ENCODE data around the gene BCLAF1. TPM values are rescaled to one million over a fixed set of nuclear protein-coding genes. Genes with fewer than 3 reads are reported as not detected.
A peak's percentile ranks its signal among the peaks of the same experiment; 100 is the strongest.

The BCLAF1 gene
- total and polyA plus RNA-seq, 9 of the 15 experiments (the other 6 are each of a cell fraction or from before 2014, with no cell fraction given): 65.4 to 286 (median 165) TPM

DNA sequence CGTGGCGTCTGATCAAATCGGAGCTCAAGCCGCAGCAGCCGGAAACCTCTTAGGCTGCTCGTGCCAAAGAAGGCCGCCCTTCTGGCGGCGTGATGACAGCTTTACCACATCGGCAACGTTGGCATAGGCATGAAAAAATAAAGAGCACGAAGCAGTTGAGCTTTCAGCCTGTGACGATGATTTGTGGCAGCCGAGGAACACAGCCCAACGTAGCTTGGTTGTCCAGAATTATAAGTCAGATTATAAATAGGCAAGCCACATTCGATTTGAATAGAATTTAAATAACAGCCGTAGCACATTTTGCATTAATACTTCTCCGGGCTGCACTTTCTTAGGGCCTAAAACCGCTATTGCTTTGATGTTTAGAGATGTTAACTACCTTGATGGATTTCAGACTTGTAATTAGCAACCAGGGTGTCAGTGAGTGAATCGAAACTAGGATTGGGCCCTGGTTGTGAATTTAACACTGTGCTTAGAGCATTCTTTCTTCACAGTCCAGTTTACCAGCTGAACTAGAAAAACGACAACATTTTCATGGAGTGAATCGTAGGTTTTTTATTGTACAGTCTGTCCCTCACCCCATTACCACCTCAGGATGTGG, 864 bp upstream of the BCLAF1 start (continued):
- TF ChIP-seq ZNF253 (CRISPR knock-in tag; conservative IDR thresholded peaks at IDR 0.05) (no peak), ILF3 (IDR thresholded peaks at IDR 0.05; ENCODE audit: borderline replicate concordance) (no peak; the same call in 1 of the 2 replicates), CTCFL (IDR thresholded peaks at IDR 0.05; ENCODE audit: borderline replicate concordance, insufficient read depth, low read depth, low read length, poor library complexity, severe bottlenecking) (peak; percentile 6), ZNF324 (CRISPR knock-in tag; IDR thresholded peaks at IDR 0.05) (no peak), DNMT1 (IDR thresholded peaks at IDR 0.05) (no peak), ZNF282 (CRISPR knock-in tag; IDR thresholded peaks at IDR 0.05) (no peak), EGR1 (conservative IDR thresholded peaks at IDR 0.05) (no peak), GTF3C2 (IDR thresholded peaks at IDR 0.05; ENCODE audit: borderline replicate concordance, extremely low read depth, insufficient read length) (no peak), NFE2L1 (tag; IDR thresholded peaks at IDR 0.05; ENCODE audit: borderline replicate concordance, low read depth) (no peak), MAFK (IDR thresholded peaks at IDR 0.05; ENCODE audit: low read length) (0 out of 2 replicates have a peak, but pooled peaks have one; percentile 1), POLR2G (IDR thresholded peaks at IDR 0.05; ENCODE audit: low read depth, low read length) (no peak), ZC3H4 (CRISPR knock-in tag; IDR thresholded peaks at IDR 0.05; ENCODE audit: borderline replicate concordance) (peak; percentile 16; the same call in 1 of the 2 replicates), RFX7 (CRISPR knock-in tag; IDR thresholded peaks at IDR 0.05) (no peak), ZNF511 (CRISPR knock-in tag; IDR thresholded peaks at IDR 0.05) (peak; percentile 12; the same call in 1 of the 2 replicates), C11orf30 (IDR thresholded peaks at IDR 0.05; ENCODE audit: low read depth) (no peak), HNRNPK (IDR thresholded peaks at IDR 0.05; ENCODE audit: low read depth, low read length, poor library complexity, severe bottlenecking) (no peak), SRF (CRISPR knock-in tag; IDR thresholded peaks at IDR 0.05) (no peak), SMAD1 (IDR thresholded peaks at IDR 0.05; ENCODE audit: low read depth, low read length, partially characterized antibody) (no peak)
- TF ChIP-seq, protein P1, sequence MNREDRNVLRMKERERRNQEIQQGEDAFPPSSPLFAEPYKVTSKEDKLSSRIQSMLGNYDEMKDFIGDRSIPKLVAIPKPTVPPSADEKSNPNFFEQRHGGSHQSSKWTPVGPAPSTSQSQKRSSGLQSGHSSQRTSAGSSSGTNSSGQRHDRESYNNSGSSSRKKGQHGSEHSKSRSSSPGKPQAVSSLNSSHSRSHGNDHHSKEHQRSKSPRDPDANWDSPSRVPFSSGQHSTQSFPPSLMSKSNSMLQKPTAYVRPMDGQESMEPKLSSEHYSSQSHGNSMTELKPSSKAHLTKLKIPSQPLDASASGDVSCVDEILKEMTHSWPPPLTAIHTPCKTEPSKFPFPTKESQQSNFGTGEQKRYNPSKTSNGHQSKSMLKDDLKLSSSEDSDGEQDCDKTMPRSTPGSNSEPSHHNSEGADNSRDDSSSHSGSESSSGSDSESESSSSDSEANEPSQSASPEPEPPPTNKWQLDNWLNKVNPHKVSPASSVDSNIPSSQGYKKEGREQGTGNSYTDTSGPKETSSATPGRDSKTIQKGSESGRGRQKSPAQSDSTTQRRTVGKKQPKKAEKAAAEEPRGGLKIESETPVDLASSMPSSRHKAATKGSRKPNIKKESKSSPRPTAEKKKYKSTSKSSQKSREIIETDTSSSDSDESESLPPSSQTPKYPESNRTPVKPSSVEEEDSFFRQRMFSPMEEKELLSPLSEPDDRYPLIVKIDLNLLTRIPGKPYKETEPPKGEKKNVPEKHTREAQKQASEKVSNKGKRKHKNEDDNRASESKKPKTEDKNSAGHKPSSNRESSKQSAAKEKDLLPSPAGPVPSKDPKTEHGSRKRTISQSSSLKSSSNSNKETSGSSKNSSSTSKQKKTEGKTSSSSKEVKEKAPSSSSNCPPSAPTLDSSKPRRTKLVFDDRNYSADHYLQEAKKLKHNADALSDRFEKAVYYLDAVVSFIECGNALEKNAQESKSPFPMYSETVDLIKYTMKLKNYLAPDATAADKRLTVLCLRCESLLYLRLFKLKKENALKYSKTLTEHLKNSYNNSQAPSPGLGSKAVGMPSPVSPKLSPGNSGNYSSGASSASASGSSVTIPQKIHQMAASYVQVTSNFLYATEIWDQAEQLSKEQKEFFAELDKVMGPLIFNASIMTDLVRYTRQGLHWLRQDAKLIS (CRISPR knock-in tag; IDR thresholded peaks at IDR 0.05): no peak
